Esophagus squamous epithelium (tissue), 5 donors: ENCODE measurements around the gene CHRNG. TPM values are rescaled to one million over a fixed set of nuclear protein-coding genes. Genes with fewer than 3 reads are reported as not detected.

Source experiments
- DNase-seq: peaks from one replicate; lab custom pipeline; 2025; lab: John Stamatoyannopoulos, UW
- H3K27ac ChIP-seq, 4 donors: fragments of 200-600 bp; sonication (generic); one replicate each; pipeline ENCODE4 v1.5.1; 2016 to 2019; ENCODE audit warnings: mild to moderate bottlenecking in 1 of 4
- H3K27me3 ChIP-seq, 4 donors: fragments of 200-600 bp; sonication (generic); 1 replicate in 3 of 4; 2 replicates in 1 of 4; pipeline versions ENCODE4 v1.5.1 to v1.6.0; 2017 to 2021; ENCODE audit warnings: antibody characterized with exemption in 1 of 4
- H3K36me3 ChIP-seq, 3 donors: fragments of 200-600 bp; sonication (generic); one replicate each; pipeline ENCODE4 v1.5.1; 2016 to 2019
- H3K4me1 ChIP-seq, 3 donors: fragments of 200-600 bp; sonication (generic); one replicate each; pipeline ENCODE4 v1.5.1; 2017 to 2019
- H3K4me3 ChIP-seq, 4 donors: fragments of 200-600 bp; sonication (generic); 1 replicate in 3 of 4; 2 replicates in 1 of 4; pipeline ENCODE4 v1.5.1; 2016 to 2019; ENCODE audit warnings: mild to moderate bottlenecking in 2 of 4, moderate library complexity in 1 of 4
- H3K9me3 ChIP-seq, 3 donors: fragments of 200-600 bp; sonication (generic); one replicate each; pipeline ENCODE4 v1.5.1; 2016 to 2019
- CTCF ChIP-seq, 6 experiments: fragments of 450-650 bp in 4 of 6; fragments of 200-600 bp in 2 of 6; sonication (generic) in 2 of 6; IDR thresholded peaks; one replicate each; pipeline ENCODE4 v1.5.1; 2016 to 2019; ENCODE audit warnings: antibody characterized with exemption in 6 of 6, mild to moderate bottlenecking in 4 of 6, moderate library complexity in 4 of 6
- POLR2A ChIP-seq, 4 donors: fragments of 450-650 bp; IDR thresholded peaks; one replicate each; pipeline ENCODE4 v1.6.1; 2017; ENCODE audit warnings: antibody characterized with exemption in 4 of 4, mild to moderate bottlenecking in 4 of 4, moderate library complexity in 3 of 4
- WGBS, 2 donors: methylation state at CpG; one replicate each; pipeline ENCODE4 v1.1.5; 2018; 5-methylcytosine and 5-hydroxymethylcytosine counted together
- intact Hi-C: fragments of 100-400 bp; cut with DNase I; formaldehyde crosslinking; loops from one replicate; pipeline ENCODE4 v1.15.0; 2022
- total RNA-seq, 4 donors: library from RNA; depleted of rRNA; stranded (reverse); fragments of >200 nt; gene quantifications; one replicate each; pipeline ENCODE4 v1.1.0, GENCODE V29; 2016
- donor health status: DM: yes; HTN: yes; CAD: no.

Gene CHRNG
- total RNA-seq, 4 donors from 2014 or later = not detected

GRCh38 chr2:232543491-232543890, 4.0 kb downstream of the CHRNG start:
- peaks cover 0 to 23% (median 0%) of the 10 kb centered on the region in 4 donors for H3K27me3 ChIP-seq
- no peak overlapping the region for H3K27ac ChIP-seq
- no peak overlapping the region for H3K4me3 ChIP-seq
- TF ChIP-seq POLR2A (IDR thresholded peaks at IDR 0.05) = no peak
- TF ChIP-seq CTCF (IDR thresholded peaks at IDR 0.05) = no peak
- peaks cover 0 to 9% (median 4%) of the 10 kb centered on the region in 3 donors for H3K4me1 ChIP-seq
- WGBS, 2 donors = 88 to 93% methylated on average over 7 to 13 of the region's 14 CpGs
- H3K36me3 ChIP-seq = peaks cover 0 to 31% (median 0%) of the 10 kb centered on the region in 3 donors
- H3K9me3 ChIP-seq = no peaks in the 10 kb centered on the region
- intact Hi-C loops = no loop called here
- DNase-seq = no peak

- intact Hi-C loops = no loop called here
- 92 to 97% methylated on average over 3 to 5 of the region's 19 CpGs for WGBS, 2 donors
- Histone ChIP-seq H3K4me1 (peaks cover 0 to 8% (median 2%) of the 10 kb centered on the region in 3 donors), H3K27me3 (peaks cover 0 to 17% (median 0%) of the 10 kb centered on the region in 4 donors), H3K36me3 (peaks cover 0 to 31% (median 0%) of the 10 kb centered on the region in 3 donors), H3K4me3 (no peak overlapping the region), H3K27ac (no peak overlapping the region), H3K9me3 (no peaks in the 10 kb centered on the region)
- TF ChIP-seq POLR2A (IDR thresholded peaks at IDR 0.05) = no peak
- TF ChIP-seq CTCF (IDR thresholded peaks at IDR 0.05) = no peak
- DNase-seq = no peak
These were observed 4.6 kb downstream of the CHRNG start for GRCh38 chr2:232543928-232544631.

GRCh38 chr2:232544674-232545073, 5.2 kb downstream of the CHRNG start:
- Histone ChIP-seq H3K9me3 (no peaks in the 10 kb centered on the region), H3K27ac (no peak overlapping the region), H3K4me3 (no peak overlapping the region), H3K36me3 (peaks cover 0 to 31% (median 0%) of the 10 kb centered on the region in 3 donors), H3K4me1 (peaks cover 0 to 8% (median 5%) of the 10 kb centered on the region in 3 donors), H3K27me3 (peaks cover 0 to 11% (median 0%) of the 10 kb centered on the region in 4 donors)
- no peak for TF ChIP-seq POLR2A (IDR thresholded peaks at IDR 0.05)
- TF ChIP-seq CTCF (IDR thresholded peaks at IDR 0.05) = no peak
- intact Hi-C loops = no loop called here
- WGBS, 2 donors = 85 to 90% methylated on average over 3 to 5 of the region's 6 CpGs
- DNase-seq = no peak

- Histone ChIP-seq H3K36me3 (peaks cover 0 to 31% (median 0%) of the 10 kb centered on the region in 3 donors), H3K4me3 (no peak overlapping the region), H3K27ac (no peak overlapping the region), H3K4me1 (peaks cover 0 to 12% (median 6%) of the 10 kb centered on the region in 3 donors), H3K27me3 (peaks cover 0 to under 1% (median 0%) of the 10 kb centered on the region in 4 donors), H3K9me3 (no peaks in the 10 kb centered on the region)
- WGBS, 2 donors = 88 to 93% methylated on average over 12 to 16 of the region's 17 CpGs
- no peak for DNase-seq
- intact Hi-C loops = no loop called here
- no peak for TF ChIP-seq POLR2A (IDR thresholded peaks at IDR 0.05)
- TF ChIP-seq CTCF (IDR thresholded peaks at IDR 0.05) = no peak
These were observed 6.3 kb downstream of the CHRNG start for GRCh38 chr2:232545511-232546375.
